ENCODE measurements around the gene COL26A1.

DNA sequence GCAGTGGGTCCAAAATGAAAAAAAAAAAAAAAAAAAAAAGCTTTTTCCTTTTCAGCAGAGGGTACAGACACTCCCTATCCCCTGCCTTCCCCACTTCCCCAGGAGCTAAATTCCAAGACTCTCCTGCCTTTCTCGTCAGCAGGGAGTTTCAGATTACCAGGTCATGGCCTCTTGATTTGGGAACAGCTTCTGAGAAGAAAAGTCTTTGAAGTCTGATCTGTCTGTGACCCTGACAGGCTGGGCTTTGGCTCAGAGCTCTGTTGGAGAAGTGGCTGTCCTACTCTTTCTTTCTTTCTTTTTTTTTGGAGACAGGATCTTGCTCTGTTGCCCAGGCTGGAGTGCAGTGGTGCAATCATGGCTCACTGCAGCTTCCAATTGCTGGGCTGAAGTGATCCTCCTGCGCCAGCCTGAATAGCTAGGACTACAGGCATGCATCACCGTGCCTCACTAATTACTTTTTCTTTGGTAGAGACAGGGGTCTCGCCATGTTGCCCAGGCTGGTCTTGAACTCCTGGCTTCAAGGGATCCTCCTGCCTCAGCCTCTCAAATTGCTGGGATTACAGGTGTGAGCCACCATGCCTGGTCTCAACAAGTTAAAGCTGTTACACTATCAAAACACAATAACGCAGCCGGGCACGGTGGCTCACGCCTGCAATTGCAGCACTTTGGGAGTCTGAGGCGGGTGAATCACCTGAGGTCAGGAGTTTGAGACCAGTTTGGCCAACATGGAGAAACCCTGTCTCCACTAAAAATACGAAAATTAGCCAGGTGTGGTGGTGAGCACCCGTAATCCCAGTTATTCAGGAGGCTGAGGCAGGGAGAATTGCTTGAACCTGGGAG is 59.9 kb downstream of the COL26A1 start:
- TF ChIP-seq, protein P1, sequence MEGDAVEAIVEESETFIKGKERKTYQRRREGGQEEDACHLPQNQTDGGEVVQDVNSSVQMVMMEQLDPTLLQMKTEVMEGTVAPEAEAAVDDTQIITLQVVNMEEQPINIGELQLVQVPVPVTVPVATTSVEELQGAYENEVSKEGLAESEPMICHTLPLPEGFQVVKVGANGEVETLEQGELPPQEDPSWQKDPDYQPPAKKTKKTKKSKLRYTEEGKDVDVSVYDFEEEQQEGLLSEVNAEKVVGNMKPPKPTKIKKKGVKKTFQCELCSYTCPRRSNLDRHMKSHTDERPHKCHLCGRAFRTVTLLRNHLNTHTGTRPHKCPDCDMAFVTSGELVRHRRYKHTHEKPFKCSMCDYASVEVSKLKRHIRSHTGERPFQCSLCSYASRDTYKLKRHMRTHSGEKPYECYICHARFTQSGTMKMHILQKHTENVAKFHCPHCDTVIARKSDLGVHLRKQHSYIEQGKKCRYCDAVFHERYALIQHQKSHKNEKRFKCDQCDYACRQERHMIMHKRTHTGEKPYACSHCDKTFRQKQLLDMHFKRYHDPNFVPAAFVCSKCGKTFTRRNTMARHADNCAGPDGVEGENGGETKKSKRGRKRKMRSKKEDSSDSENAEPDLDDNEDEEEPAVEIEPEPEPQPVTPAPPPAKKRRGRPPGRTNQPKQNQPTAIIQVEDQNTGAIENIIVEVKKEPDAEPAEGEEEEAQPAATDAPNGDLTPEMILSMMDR (IDR thresholded peaks at IDR 0.05): no peak
- TF ChIP-seq POLR2AphosphoS5 (IDR thresholded peaks at IDR 0.05): no peak
- no peak for TF ChIP-seq EP300 (IDR thresholded peaks at IDR 0.05)
- no peak for TF ChIP-seq POLR2A (IDR thresholded peaks at IDR 0.05)

Data from stomach (tissue), 4 donors.